ENCODE measurements around the gene GREB1.

DNA sequence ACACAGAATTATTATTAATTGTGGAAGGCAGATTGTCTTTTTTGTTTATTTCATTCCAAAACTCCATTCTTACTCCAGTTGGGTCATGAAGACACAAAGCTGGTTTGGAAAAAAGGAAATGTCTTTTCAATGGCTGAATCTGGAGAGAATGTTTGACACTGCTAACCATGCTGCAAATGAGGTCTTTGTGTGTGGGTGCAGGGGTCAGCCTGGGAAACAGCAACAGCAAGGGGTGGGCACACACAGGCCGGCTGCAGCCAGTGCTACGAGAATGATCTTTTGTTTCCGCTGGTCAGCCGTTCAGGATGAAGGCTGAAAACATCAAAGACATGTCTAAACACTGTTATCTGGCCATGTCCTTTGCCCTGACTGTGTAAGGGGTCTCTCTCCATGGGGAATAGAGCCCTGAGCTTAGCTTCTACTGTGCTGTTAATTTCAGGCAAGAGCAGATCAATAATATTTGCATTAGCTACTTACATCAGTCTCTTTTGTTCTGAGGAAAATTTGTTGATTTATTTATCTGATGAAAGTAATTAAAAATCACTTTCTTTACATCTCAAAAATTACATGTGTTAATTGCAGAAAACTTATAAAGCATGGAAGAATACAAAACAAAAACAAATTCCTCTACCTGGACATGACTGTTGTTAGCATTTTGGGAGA lies 34.6 kb upstream of the GREB1 start:
- TF ChIP-seq, protein P1, sequence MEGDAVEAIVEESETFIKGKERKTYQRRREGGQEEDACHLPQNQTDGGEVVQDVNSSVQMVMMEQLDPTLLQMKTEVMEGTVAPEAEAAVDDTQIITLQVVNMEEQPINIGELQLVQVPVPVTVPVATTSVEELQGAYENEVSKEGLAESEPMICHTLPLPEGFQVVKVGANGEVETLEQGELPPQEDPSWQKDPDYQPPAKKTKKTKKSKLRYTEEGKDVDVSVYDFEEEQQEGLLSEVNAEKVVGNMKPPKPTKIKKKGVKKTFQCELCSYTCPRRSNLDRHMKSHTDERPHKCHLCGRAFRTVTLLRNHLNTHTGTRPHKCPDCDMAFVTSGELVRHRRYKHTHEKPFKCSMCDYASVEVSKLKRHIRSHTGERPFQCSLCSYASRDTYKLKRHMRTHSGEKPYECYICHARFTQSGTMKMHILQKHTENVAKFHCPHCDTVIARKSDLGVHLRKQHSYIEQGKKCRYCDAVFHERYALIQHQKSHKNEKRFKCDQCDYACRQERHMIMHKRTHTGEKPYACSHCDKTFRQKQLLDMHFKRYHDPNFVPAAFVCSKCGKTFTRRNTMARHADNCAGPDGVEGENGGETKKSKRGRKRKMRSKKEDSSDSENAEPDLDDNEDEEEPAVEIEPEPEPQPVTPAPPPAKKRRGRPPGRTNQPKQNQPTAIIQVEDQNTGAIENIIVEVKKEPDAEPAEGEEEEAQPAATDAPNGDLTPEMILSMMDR (IDR thresholded peaks at IDR 0.05; ENCODE audit: poor library complexity, severe bottlenecking): no peak
- no peak for TF ChIP-seq SMC3 (conservative IDR thresholded peaks at IDR 0.05; ENCODE audit: poor library complexity)
- TF ChIP-seq MXI1 (conservative IDR thresholded peaks at IDR 0.05; ENCODE audit: poor library complexity, severe bottlenecking): no peak

All from neural cell (in vitro differentiated cells).